Brain microvascular endothelial cell (primary cell): Measurements from ENCODE around the gene RGS12.

ENCODE experiments used
- DNase-seq: peaks from one replicate; pipeline ENCODE4 v3.0.0-alpha.2; 2020
- H3K27ac ChIP-seq: fragments of 250-450 bp; sonication (Bioruptor Pico); 2 replicates; pipeline ENCODE4 v1.5.1; 2020; ENCODE audit warnings: mild to moderate bottlenecking, moderate library complexity
- H3K27me3 ChIP-seq: fragments of 250-450 bp; sonication (Bioruptor Pico); replicated peaks from 2 replicates; pipeline ENCODE4 v1.5.1; 2020; ENCODE audit warnings: mild to moderate bottlenecking
- H3K36me3 ChIP-seq: fragments of 250-450 bp; sonication (Bioruptor Pico); replicated peaks from 2 replicates; pipeline ENCODE4 v1.5.1; 2020; ENCODE audit warnings: mild to moderate bottlenecking
- H3K4me3 ChIP-seq: 2 replicates; pipeline ENCODE4 v1.5.1; 2011; ENCODE audit warnings: low read depth, mild to moderate bottlenecking, control low read depth, low read length, moderate library complexity
- CTCF ChIP-seq: IDR thresholded peaks from 2 replicates; pipeline ENCODE4 v1.5.1; 2011; ENCODE audit warnings: low read depth, mild to moderate bottlenecking, moderate library complexity, low read length, control low read depth, inconsistent platforms; ENCODE audit errors: missing control alignments
- in situ Hi-C: cut with HindIII; loops from 2 replicates; pipeline ENCODE4 v1.10.0; 2017; ENCODE audit warnings: low sequenced_read_pairs, low pct_ligation_motif_present

The RGS12 gene

GRCh38 chr4:3332498-3332897, 39.7 kb downstream of the RGS12 start:
- no peak for DNase-seq
- no peak overlapping the region for H3K27ac ChIP-seq
- H3K27me3 ChIP-seq: no peaks in the 10 kb centered on the region
- no peak for TF ChIP-seq CTCF
- in situ Hi-C loops: no loop called here
- no peak overlapping the region for H3K4me3 ChIP-seq
- no peaks in the 10 kb centered on the region for H3K36me3 ChIP-seq

GRCh38 chr4:3334316-3334715, 41.5 kb downstream of the RGS12 start:
- in situ Hi-C loops: no loop called here
- no peak overlapping the region for H3K4me3 ChIP-seq
- no peak for TF ChIP-seq CTCF

GRCh38 chr4:3335385-3335784, 42.6 kb downstream of the RGS12 start:
- no peak overlapping the region for H3K4me3 ChIP-seq
- in situ Hi-C loops: no loop called here
- no peaks in the 10 kb centered on the region for H3K36me3 ChIP-seq
- H3K27ac ChIP-seq: no peak overlapping the region
- H3K27me3 ChIP-seq: no peaks in the 10 kb centered on the region
- TF ChIP-seq CTCF: no peak
- no peak for DNase-seq

More at GRCh38 chr4:3334316-3334715, 41.5 kb downstream of the RGS12 start:
- H3K27me3 ChIP-seq: no peaks in the 10 kb centered on the region
- no peak for DNase-seq
- no peaks in the 10 kb centered on the region for H3K36me3 ChIP-seq
- no peak overlapping the region for H3K27ac ChIP-seq

- DNase-seq: no peak
- Histone ChIP-seq H3K36me3 (no peaks in the 10 kb centered on the region), H3K27ac (no peak overlapping the region), H3K27me3 (no peaks in the 10 kb centered on the region), H3K4me3 (no peak overlapping the region)
- in situ Hi-C loops: no loop called here
- no peak for TF ChIP-seq CTCF
These were observed 43.2 kb downstream of the RGS12 start for GRCh38 chr4:3335982-3336381.

GRCh38 chr4:3336382-3337356, 43.8 kb downstream of the RGS12 start:
- Histone ChIP-seq H3K4me3 (no peak overlapping the region), H3K27me3 (no peaks in the 10 kb centered on the region), H3K36me3 (no peaks in the 10 kb centered on the region), H3K27ac (no peak overlapping the region)
- TF ChIP-seq CTCF: no peak
- in situ Hi-C loops: no loop called here
- DNase-seq: no peak

GRCh38 chr4:3337357-3337732, 44.5 kb downstream of the RGS12 start:
- no peak for DNase-seq
- H3K4me3 ChIP-seq: no peak overlapping the region
- in situ Hi-C loops: no loop called here
- H3K27me3 ChIP-seq: no peaks in the 10 kb centered on the region
- H3K36me3 ChIP-seq: no peaks in the 10 kb centered on the region
- H3K27ac ChIP-seq: no peak overlapping the region
- no peak for TF ChIP-seq CTCF
